Tibial nerve (tissue), 4 donors: ENCODE results near the gene PPM1H. TPM values are rescaled to one million over a fixed set of nuclear protein-coding genes. Genes with fewer than 3 reads are reported as not detected.
"Not testable (repeated sequence)": the region's sequence is repeated elsewhere in the genome, so short reads cannot be mapped to it uniquely, and the experiment has no call there.

ENCODE experiments used
- DNase-seq, 2 donors: peaks; one replicate each; pipeline ENCODE4 v3.0.0-alpha.2; 2019; ENCODE audit warnings: low spot score in 2 of 2
- H3K27ac ChIP-seq, 4 donors: fragments of 200-600 bp; sonication (generic) in 3 of 4; one replicate each; pipeline ENCODE4 v1.5.1; 2017 to 2019; ENCODE audit warnings: mild to moderate bottlenecking in 1 of 4
- H3K27me3 ChIP-seq, 2 donors: fragments of 200-600 bp; sonication (generic) in 1 of 2; one replicate each; pipeline versions ENCODE4 v1.5.1 to v1.6.0; 2017 to 2019
- H3K36me3 ChIP-seq, 3 donors: fragments of 200-600 bp; sonication (generic); one replicate each; pipeline ENCODE4 v1.5.1; 2018 to 2019
- H3K4me1 ChIP-seq, 4 donors: fragments of 200-600 bp; sonication (generic) in 3 of 4; one replicate each; pipeline ENCODE4 v1.5.1; 2017 to 2019
- H3K4me3 ChIP-seq, 4 donors: fragments of 200-600 bp; sonication (generic) in 3 of 4; one replicate each; pipeline ENCODE4 v1.5.1; 2017 to 2019; ENCODE audit warnings: mild to moderate bottlenecking in 1 of 4, moderate library complexity in 1 of 4
- H3K9me3 ChIP-seq, 4 donors: fragments of 200-600 bp; sonication (generic) in 3 of 4; one replicate each; pipeline ENCODE4 v1.5.1; 2017 to 2019
- CTCF ChIP-seq, 5 experiments: fragments of 200-600 bp in 3 of 5; fragments of 450-650 bp in 2 of 5; sonication (generic) in 3 of 5; IDR thresholded peaks; one replicate each; pipeline ENCODE4 v1.5.1; 2016 to 2019; ENCODE audit warnings: antibody characterized with exemption in 5 of 5, mild to moderate bottlenecking in 3 of 5, moderate library complexity in 2 of 5
- EP300 ChIP-seq, 2 donors: sonication (generic); formaldehyde crosslinking; IDR thresholded peaks; one replicate each; pipeline ENCODE4 v1.6.1; 2017; ENCODE audit warnings: antibody characterized with exemption in 2 of 2, mild to moderate bottlenecking in 1 of 2
- POLR2A ChIP-seq, 2 donors: fragments of 450-650 bp; IDR thresholded peaks; one replicate each; pipeline ENCODE4 v1.6.1; 2017; ENCODE audit warnings: antibody characterized with exemption in 2 of 2, mild to moderate bottlenecking in 2 of 2, moderate library complexity in 2 of 2
- WGBS, 2 donors: methylation state at CpG; one replicate each; pipeline ENCODE4 v1.1.5; 2018; 5-methylcytosine and 5-hydroxymethylcytosine counted together
- total RNA-seq, 4 donors: library from RNA; depleted of rRNA; stranded (reverse); fragments of >200 nt; gene quantifications; one replicate each; pipeline ENCODE4 v1.1.0, GENCODE V29; 2016

PPM1H gene
- total RNA-seq, 4 donors from 2014 or later, result 0.78 to 2.6 (median 1.3) TPM

GRCh38 chr12:62888454-62889110, 46.4 kb downstream of the PPM1H start:
- Histone ChIP-seq H3K4me1 (no peaks in the 10 kb centered on the region), H3K9me3 (no peaks in the 10 kb centered on the region), H3K27me3 (no peaks in the 10 kb centered on the region), H3K27ac (no peak overlapping the region), H3K36me3 (no peaks in the 10 kb centered on the region), H3K4me3 (no peak overlapping the region)
- TF ChIP-seq EP300 (IDR thresholded peaks at IDR 0.05) (no peak), CTCF (IDR thresholded peaks at IDR 0.05) (no peak), POLR2A (IDR thresholded peaks at IDR 0.05) (no peak)
- no peak for DNase-seq
- 83 to 89% methylated on average over 6 of the region's 6 CpGs for WGBS, 2 donors

GRCh38 chr12:62886796-62887195, 48.2 kb downstream of the PPM1H start:
- Histone ChIP-seq H3K27ac (no peak overlapping the region), H3K27me3 (no peaks in the 10 kb centered on the region), H3K4me3 (no peak overlapping the region), H3K36me3 (no peaks in the 10 kb centered on the region), H3K4me1 (no peaks in the 10 kb centered on the region), H3K9me3 (no peaks in the 10 kb centered on the region)
- TF ChIP-seq CTCF (IDR thresholded peaks at IDR 0.05), result no peak
- TF ChIP-seq POLR2A (IDR thresholded peaks at IDR 0.05), result no peak
- TF ChIP-seq EP300 (IDR thresholded peaks at IDR 0.05), result no peak
- no peak for DNase-seq
- WGBS, 2 donors, result 79 to 84% methylated on average over 6 of the region's 6 CpGs

- Histone ChIP-seq H3K27ac (no peak overlapping the region), H3K4me3 (no peak overlapping the region), H3K36me3 (no peaks in the 10 kb centered on the region), H3K4me1 (no peaks in the 10 kb centered on the region), H3K27me3 (no peaks in the 10 kb centered on the region), H3K9me3 (no peaks in the 10 kb centered on the region)
- DNase-seq, result no peak
- TF ChIP-seq POLR2A (IDR thresholded peaks at IDR 0.05) (no peak), CTCF (IDR thresholded peaks at IDR 0.05) (no peak), EP300 (IDR thresholded peaks at IDR 0.05) (no peak)
Measured at GRCh38 chr12:62885242-62885641, 49.7 kb downstream of the PPM1H start.

GRCh38 chr12:62884832-62885231, 50.1 kb downstream of the PPM1H start:
- not testable (repeated sequence) for DNase-seq, H3K27me3 ChIP-seq
- 72 to 81% methylated on average over 5 of the region's 5 CpGs for whole genome bisulfite sequencing, 2 donors

GRCh38 chr12:62882696-62883095, 52.3 kb downstream of the PPM1H start:
- Histone ChIP-seq H3K4me3 (no peak overlapping the region), H3K27ac (no peak overlapping the region), H3K27me3 (no peaks in the 10 kb centered on the region), H3K4me1 (no peaks in the 10 kb centered on the region), H3K9me3 (no peaks in the 10 kb centered on the region), H3K36me3 (no peaks in the 10 kb centered on the region)
- 78 to 92% methylated on average over 3 of the region's 3 CpGs for WGBS, 2 donors
- DNase-seq, result no peak
- no peak for TF ChIP-seq CTCF (IDR thresholded peaks at IDR 0.05)
- no peak for TF ChIP-seq EP300 (IDR thresholded peaks at IDR 0.05)
- no peak for TF ChIP-seq POLR2A (IDR thresholded peaks at IDR 0.05)

More at GRCh38 chr12:62884832-62885231, 50.1 kb downstream of the PPM1H start:
- not testable (repeated sequence) for H3K9me3 ChIP-seq, H3K36me3 ChIP-seq, H3K4me3 ChIP-seq, H3K4me1 ChIP-seq, H3K27ac ChIP-seq

- peaks cover 0 to 3% (median 0%) of the 10 kb centered on the region in 4 donors for H3K4me1 ChIP-seq
- H3K27me3 ChIP-seq, result no peaks in the 10 kb centered on the region
- H3K4me3 ChIP-seq, result no peak overlapping the region
- no peaks in the 10 kb centered on the region for H3K36me3 ChIP-seq
- no peaks in the 10 kb centered on the region for H3K9me3 ChIP-seq
- no peak overlapping the region for H3K27ac ChIP-seq
- WGBS, 2 donors, result 74 to 87% methylated on average over 3 of the region's 3 CpGs
- TF ChIP-seq CTCF (IDR thresholded peaks at IDR 0.05) (no peak), EP300 (IDR thresholded peaks at IDR 0.05) (no peak), POLR2A (IDR thresholded peaks at IDR 0.05) (no peak)
- DNase-seq, result no peak
Measured at GRCh38 chr12:62882140-62882539, 52.8 kb downstream of the PPM1H start.
